ENCODE measurements around the gene ITGA5.

The ITGA5 gene

GRCh38 chr12:54419088-54419887, at the start of gene ITGA5:
ITGA5 (minus strand) TSS chr12:54419266; CDS start chr12:54419198, 68 bp downstream.
- TF ChIP-seq MYC (IDR thresholded peaks at IDR 0.05; ENCODE audit: low read depth, low read length), result no peak
- TF ChIP-seq, protein P1, sequence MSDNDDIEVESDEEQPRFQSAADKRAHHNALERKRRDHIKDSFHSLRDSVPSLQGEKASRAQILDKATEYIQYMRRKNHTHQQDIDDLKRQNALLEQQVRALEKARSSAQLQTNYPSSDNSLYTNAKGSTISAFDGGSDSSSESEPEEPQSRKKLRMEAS (IDR thresholded peaks at IDR 0.05; ENCODE audit: low read depth, low read length), result no peak
- TF ChIP-seq CTCF (IDR thresholded peaks at IDR 0.05; ENCODE audit: low read depth, low read length), result no peak
- TF ChIP-seq POLR2A (IDR thresholded peaks at IDR 0.05; ENCODE audit: extremely low read depth, insufficient read length), result peak; percentile 54
- peak within 1 kb of the TSS; percentile 87 for H3K4me3 ChIP-seq (ENCODE audit: low read depth, low read length)
- DNase-seq (ENCODE audit: low read depth), result peak; percentile 77

DNA sequence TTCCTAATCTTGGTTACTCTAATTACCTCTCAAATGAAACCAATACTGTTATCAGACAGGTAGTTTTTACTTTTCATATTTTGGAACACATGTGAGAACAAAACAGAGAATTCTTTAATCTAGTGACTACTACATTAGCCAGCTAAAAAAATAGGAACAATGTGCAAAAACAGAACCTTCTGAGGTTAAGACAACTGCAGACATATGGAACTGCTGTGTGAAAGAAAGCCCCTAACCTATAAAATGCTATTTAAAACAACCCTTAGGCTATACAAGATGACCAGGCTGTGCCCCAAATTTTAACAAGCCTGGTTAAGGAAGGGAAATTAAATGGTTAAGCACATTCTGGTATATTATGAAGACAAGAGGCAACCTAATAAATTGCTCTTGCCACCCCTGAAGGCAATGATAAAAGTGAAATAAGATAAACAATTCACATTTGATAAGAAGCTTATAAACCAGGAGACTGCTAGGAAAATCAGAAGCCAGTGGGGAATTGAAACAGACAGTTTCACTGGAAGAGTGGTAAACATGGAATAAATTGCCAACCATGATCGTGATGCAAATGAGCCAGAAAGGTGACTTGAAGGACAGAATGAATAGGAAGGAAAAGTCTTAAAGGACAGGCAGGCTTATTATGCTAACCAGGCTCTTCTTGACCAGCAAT, 46.9 kb upstream of the ITGA5 start:
- TF ChIP-seq POLR2A (IDR thresholded peaks at IDR 0.05; ENCODE audit: extremely low read depth, insufficient read length), result no peak
- TF ChIP-seq, protein P1 (IDR thresholded peaks at IDR 0.05; ENCODE audit: low read depth, low read length), result no peak
- no peak for TF ChIP-seq MYC (IDR thresholded peaks at IDR 0.05; ENCODE audit: low read depth, low read length)
- TF ChIP-seq CTCF (IDR thresholded peaks at IDR 0.05; ENCODE audit: low read depth, low read length), result no peak
- H3K4me3 ChIP-seq (ENCODE audit: low read depth, low read length), result no peak overlapping the region
- DNase-seq (ENCODE audit: low read depth), result no peak

- no peak overlapping the region for H3K4me3 ChIP-seq (ENCODE audit: low read depth, low read length)
- no peak for DNase-seq (ENCODE audit: low read depth)
- TF ChIP-seq MYC (IDR thresholded peaks at IDR 0.05; ENCODE audit: low read depth, low read length) (no peak), CTCF (IDR thresholded peaks at IDR 0.05; ENCODE audit: low read depth, low read length) (no peak), POLR2A (IDR thresholded peaks at IDR 0.05; ENCODE audit: extremely low read depth, insufficient read length) (no peak)
- TF ChIP-seq, protein P1 (IDR thresholded peaks at IDR 0.05; ENCODE audit: low read depth, low read length), result no peak
Observed at GRCh38 chr12:54463484-54463883, 44.4 kb upstream of the ITGA5 start.

DNA sequence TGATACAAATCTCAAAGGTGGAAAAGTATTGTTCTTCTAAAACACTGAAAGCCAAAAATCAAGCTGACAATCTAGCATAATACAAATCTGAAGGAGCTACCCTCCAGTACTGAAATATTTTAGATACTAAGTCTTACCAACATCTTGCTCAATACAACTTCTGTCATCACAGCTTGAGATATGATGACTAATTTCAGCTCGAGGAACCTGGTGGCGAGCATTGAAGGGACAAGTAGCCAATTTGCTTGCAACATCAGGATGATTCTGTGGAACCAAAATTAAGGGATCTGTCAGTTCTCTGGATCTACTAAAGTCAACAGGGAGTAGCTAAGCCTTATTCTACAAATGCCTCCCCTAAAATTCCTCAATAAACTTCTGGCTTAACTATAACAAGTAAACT, 44.0 kb upstream of the ITGA5 start:
- DNase-seq (ENCODE audit: low read depth), result peak; percentile 93
- H3K4me3 ChIP-seq (ENCODE audit: low read depth, low read length), result no peak overlapping the region
- TF ChIP-seq POLR2A (IDR thresholded peaks at IDR 0.05; ENCODE audit: extremely low read depth, insufficient read length), result no peak
- TF ChIP-seq MYC (IDR thresholded peaks at IDR 0.05; ENCODE audit: low read depth, low read length), result 0 out of 2 replicates have a peak, but pooled peaks have one; percentile 9

GRCh38 chr12:54460317-54460923, 41.4 kb upstream of the ITGA5 start:
- no peak for DNase-seq (ENCODE audit: low read depth)
- TF ChIP-seq POLR2A (IDR thresholded peaks at IDR 0.05; ENCODE audit: extremely low read depth, insufficient read length) (no peak), CTCF (IDR thresholded peaks at IDR 0.05; ENCODE audit: low read depth, low read length) (no peak), MYC (IDR thresholded peaks at IDR 0.05; ENCODE audit: low read depth, low read length) (no peak)
- TF ChIP-seq, protein P1 (IDR thresholded peaks at IDR 0.05; ENCODE audit: low read depth, low read length), result no peak
- H3K4me3 ChIP-seq (ENCODE audit: low read depth, low read length), result no peak overlapping the region

DNA sequence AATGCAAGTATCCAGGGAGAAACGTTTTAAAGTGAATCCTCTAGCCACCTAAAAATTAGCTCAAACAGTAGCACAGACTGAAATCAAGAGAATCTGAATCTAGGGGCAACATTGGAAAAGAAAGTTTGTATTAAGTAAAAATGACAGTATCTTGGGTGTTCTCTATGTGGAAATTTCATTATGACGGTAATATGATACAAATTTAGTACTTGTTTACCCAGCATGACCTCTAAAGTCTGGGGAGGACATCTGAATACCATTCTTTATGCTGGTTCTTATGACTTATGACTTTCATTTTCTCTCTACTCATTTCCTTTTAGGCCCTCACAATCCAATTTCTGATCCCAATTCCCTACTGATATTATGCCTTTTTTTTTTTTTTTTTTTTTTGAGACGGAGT, 40.3 kb upstream of the ITGA5 start:
- no peak for TF ChIP-seq MYC (IDR thresholded peaks at IDR 0.05; ENCODE audit: low read depth, low read length)
- no peak for TF ChIP-seq CTCF (IDR thresholded peaks at IDR 0.05; ENCODE audit: low read depth, low read length)
- TF ChIP-seq POLR2A (IDR thresholded peaks at IDR 0.05; ENCODE audit: extremely low read depth, insufficient read length), result no peak
- TF ChIP-seq, protein P1 (IDR thresholded peaks at IDR 0.05; ENCODE audit: low read depth, low read length), result no peak
- DNase-seq (ENCODE audit: low read depth), result no peak
- no peak overlapping the region for H3K4me3 ChIP-seq (ENCODE audit: low read depth, low read length)

All from NB4 (cell line).